ENCODE results near the gene C22orf31.

DNA sequence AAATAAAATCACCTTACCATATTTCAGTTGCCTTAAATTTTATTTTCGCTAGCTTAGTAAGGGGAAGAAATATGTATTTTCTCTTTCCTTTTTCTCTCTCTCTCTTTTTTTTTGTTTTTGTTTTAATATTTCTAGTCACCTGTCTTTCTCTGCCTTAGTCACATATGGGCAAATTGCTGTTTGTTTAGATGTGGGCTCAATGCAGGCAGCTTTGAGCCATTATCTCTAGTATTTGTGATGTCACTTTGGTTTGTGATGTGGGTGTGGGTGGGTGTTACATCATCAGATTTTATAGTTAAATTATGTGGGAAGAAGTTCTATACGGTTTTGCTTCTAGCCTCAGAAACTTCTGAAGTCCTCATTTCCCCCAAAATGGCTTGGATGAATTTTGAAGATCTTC lies at the start of gene C22orf31:
- TF ChIP-seq POLR2A (IDR thresholded peaks at IDR 0.05), result no peak
- TF ChIP-seq, protein P1, sequence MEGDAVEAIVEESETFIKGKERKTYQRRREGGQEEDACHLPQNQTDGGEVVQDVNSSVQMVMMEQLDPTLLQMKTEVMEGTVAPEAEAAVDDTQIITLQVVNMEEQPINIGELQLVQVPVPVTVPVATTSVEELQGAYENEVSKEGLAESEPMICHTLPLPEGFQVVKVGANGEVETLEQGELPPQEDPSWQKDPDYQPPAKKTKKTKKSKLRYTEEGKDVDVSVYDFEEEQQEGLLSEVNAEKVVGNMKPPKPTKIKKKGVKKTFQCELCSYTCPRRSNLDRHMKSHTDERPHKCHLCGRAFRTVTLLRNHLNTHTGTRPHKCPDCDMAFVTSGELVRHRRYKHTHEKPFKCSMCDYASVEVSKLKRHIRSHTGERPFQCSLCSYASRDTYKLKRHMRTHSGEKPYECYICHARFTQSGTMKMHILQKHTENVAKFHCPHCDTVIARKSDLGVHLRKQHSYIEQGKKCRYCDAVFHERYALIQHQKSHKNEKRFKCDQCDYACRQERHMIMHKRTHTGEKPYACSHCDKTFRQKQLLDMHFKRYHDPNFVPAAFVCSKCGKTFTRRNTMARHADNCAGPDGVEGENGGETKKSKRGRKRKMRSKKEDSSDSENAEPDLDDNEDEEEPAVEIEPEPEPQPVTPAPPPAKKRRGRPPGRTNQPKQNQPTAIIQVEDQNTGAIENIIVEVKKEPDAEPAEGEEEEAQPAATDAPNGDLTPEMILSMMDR (IDR thresholded peaks at IDR 0.05), result no peak
